Spinal cord (tissue), 10 donors: ENCODE measurements around the gene CYBA. TPM values are rescaled to one million over a fixed set of nuclear protein-coding genes. Genes with fewer than 3 reads are reported as not detected.
"Not testable (repeated sequence)": the region's sequence is repeated elsewhere in the genome, so short reads cannot be mapped to it uniquely, and the experiment has no call there.

Experiments used
- DNase-seq, 6 donors: peaks; one replicate each; pipeline versions ENCODE4 v3.0.0 to v3.0.0-alpha.2; 2013 to 2015; ENCODE audit warnings: low spot score in 6 of 6, low read depth in 4 of 6
- H3K27ac ChIP-seq: one replicate; pipeline ENCODE4 v1.5.1; 2013; ENCODE audit warnings: low read depth, low read length, control low read depth
- H3K27me3 ChIP-seq: one replicate; pipeline ENCODE4 v1.6.1; 2013; ENCODE audit warnings: low read length; ENCODE audit not compliant: control insufficient read depth, insufficient read depth
- H3K36me3 ChIP-seq: one replicate; pipeline ENCODE4 v1.6.1; 2013; ENCODE audit warnings: low read length; ENCODE audit not compliant: control insufficient read depth, insufficient read depth
- H3K4me1 ChIP-seq: one replicate; pipeline ENCODE4 v1.6.1; 2013; ENCODE audit warnings: low read length; ENCODE audit not compliant: control insufficient read depth, insufficient read depth
- H3K4me3 ChIP-seq: one replicate; pipeline ENCODE4 v1.5.1; 2013; ENCODE audit warnings: low read depth, low read length, control low read depth
- H3K9me3 ChIP-seq: one replicate; pipeline ENCODE4 v1.6.1; 2013; ENCODE audit warnings: low read length; ENCODE audit not compliant: control insufficient read depth, insufficient read depth
- WGBS: methylation state at CpG from one replicate; pipeline ENCODE4 v1.1.5; 2013; ENCODE audit warnings: missing lambda C conversion rate; ENCODE audit not compliant: insufficient coverage; 5-methylcytosine and 5-hydroxymethylcytosine counted together
- polyA plus RNA-seq, 2 donors: library from polyadenylated mRNA; unstranded; fragments of 120-200 nt; gene quantifications; one replicate each; pipeline ENCODE4 v1.2.1, GENCODE V29; 2013; ENCODE audit not compliant: insufficient read length in 2 of 2
- total RNA-seq, 2 donors: library from RNA; depleted of rRNA in 1 of 2; stranded (reverse); fragments of 120-200 nt in 1 of 2; fragments of >200 nt in 1 of 2; gene quantifications; one replicate each; pipeline versions ENCODE4 v1.2.3 to v1.2.4, GENCODE V29; 2013 to 2014
- donor health status: healthy.

CYBA gene
- total and polyA plus RNA-seq, 4 donors = 58.5 to 147 (median 67.1) TPM

DNA sequence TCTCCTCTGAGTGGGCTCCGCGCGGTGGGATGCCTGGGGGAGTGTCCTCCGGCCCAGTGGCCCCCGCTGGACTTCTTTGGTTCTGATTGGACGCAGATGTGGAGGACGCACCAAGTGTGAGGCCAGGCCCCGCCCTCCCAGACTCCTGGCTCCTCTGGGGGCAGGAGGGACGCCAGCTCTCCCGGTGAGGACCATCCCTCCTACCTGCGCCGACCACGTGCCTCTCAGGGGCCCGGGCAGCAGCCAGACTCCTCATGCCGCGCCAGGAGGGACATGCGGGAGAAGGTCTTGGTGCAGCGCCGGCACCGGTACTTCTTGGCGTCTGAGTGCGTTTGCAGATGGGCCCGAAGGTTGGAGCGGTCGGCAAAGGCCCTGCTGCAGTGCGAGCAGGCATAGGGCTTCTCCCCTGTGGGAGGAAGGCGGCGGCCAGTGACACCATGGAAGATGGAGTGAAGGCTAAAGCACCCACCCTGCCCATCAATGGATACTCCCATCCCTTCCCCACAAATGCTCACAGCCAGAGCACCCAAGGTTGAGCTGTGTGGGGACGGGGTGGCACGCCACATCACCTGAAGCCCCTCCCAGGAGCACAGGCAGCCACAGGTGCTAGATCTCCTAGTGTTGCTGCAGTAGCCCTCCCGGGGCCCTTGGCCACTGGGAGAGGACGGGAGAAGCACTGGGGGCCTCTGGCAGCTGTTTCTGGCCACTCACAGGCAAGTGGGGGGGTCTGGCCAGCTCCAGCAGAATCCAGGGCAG is 27.5 kb upstream of the CYBA start:
- Histone ChIP-seq H3K4me3 (no peak overlapping the region), H3K27ac (no peak overlapping the region)
- WGBS = 41% methylated on average over 26 of the region's 32 CpGs

DNA sequence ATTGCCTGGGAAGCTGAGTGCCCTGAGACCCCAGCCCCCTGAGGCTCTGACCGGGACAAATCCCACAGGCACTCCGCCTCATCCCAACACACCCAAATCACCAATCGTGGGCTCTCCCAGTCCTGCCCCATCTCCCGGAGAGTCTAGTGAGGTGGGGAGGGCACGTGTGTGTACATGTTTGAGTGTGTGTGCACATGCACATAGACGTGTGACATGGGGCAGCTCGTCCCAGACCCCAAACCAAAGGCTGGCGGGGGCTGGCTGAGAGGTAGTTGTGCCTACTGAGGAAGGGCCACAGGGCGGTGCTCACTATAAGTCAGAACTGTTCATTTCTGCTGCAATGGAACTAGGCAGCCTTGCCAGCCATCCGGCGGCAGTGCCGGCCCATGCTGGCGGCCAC is 26.9 kb upstream of the CYBA start:
- Histone ChIP-seq H3K36me3 (peaks cover 35% of the 10 kb centered on the region), H3K4me1 (peaks cover 16% of the 10 kb centered on the region), H3K27ac (no peak overlapping the region), H3K9me3 (no peaks in the 10 kb centered on the region), H3K27me3 (peaks cover 18% of the 10 kb centered on the region), H3K4me3 (no peak overlapping the region)
- DNase-seq = no peak
- WGBS = 47% methylated on average over 7 of the region's 13 CpGs

More for the DNA sequence above, 27.5 kb upstream of the CYBA start:
- Histone ChIP-seq H3K9me3 (no peaks in the 10 kb centered on the region), H3K4me1 (peaks cover 16% of the 10 kb centered on the region), H3K27me3 (peaks cover 18% of the 10 kb centered on the region), H3K36me3 (peaks cover 31% of the 10 kb centered on the region)
- DNase-seq = peak in 1 of 6 donors; percentile 9

DNA sequence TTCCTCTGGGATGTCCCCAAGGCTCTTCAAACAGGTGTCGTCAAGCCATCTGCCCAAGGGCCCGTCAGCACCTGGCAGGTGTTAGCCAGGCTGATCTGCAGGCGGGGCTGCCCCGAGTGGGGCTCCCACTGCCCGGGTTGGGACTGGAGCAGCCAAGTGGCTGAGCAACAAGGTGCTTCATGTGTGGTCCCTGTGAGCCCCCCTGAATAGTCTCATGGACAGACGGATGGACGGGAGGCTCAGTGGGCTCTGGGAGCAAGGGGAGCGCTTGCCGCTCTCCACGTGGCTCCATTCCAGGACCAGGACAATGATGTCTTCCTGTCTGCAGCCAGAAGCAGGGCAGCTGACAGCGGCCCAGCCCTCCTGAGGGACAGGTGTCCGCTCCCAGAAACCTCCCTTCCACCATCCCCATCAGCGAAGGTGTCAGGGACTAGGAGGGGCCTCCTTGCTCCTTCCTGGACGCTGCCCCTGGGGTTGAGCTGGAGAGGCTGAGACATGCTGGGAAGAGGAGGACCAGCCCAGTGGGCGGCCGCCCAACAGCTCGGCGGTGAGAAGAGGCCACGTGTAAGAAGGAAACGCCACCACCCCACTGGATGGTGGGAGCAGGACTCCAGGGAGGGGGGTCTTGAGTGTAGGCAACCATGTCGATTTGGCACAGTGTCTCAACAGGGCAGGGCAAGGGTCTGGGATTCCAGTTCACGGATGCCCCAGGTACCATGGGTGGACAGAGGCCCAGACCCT is 25.8 kb upstream of the CYBA start:
- Histone ChIP-seq H3K27me3 (peaks cover 15% of the 10 kb centered on the region), H3K27ac (no peak overlapping the region), H3K9me3 (no peaks in the 10 kb centered on the region), H3K36me3 (peaks cover 45% of the 10 kb centered on the region), H3K4me3 (no peak overlapping the region), H3K4me1 (peaks cover 11% of the 10 kb centered on the region)
- no peak for DNase-seq
- WGBS = 82% methylated on average over 19 of the region's 22 CpGs

DNA sequence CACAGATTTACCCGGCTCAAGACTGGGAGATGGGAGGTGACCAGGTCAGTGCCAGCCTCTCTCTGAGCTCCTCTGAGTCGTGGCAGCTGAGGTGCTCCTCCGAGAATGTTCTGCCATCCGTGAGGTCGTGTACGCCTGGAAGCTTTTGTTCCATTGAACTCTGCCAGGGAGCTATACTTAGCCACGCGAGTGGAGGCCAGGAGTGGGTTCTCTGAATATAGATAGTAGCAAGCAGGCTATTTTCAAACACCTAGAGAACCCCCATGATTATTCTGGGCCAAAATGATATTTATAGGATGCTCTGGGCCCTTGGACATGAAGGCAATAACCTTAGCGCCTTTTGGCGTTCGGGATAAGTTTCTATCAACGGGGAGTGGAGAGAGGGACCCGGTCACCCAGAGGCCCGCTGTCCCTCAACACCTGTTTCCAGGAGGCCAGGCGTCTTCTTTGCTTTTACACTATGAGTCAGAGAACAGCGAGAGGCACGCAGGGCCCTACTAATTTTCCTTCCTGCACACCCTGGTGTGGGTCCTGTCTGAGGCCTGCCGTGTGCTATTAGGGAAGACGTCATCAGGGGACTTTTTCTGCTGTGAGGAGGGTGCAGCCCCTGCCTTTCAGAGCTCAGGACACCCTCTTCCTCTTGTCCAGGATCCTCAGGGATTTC is 23.0 kb upstream of the CYBA start:
- WGBS = 91% methylated on average over 15 of the region's 19 CpGs
- Histone ChIP-seq H3K4me1 (peaks cover 6% of the 10 kb centered on the region), H3K27me3 (peaks cover 8% of the 10 kb centered on the region), H3K4me3 (no peak overlapping the region), H3K36me3 (peaks cover 48% of the 10 kb centered on the region), H3K27ac (no peak overlapping the region), H3K9me3 (no peaks in the 10 kb centered on the region)
- DNase-seq = no peak

DNA sequence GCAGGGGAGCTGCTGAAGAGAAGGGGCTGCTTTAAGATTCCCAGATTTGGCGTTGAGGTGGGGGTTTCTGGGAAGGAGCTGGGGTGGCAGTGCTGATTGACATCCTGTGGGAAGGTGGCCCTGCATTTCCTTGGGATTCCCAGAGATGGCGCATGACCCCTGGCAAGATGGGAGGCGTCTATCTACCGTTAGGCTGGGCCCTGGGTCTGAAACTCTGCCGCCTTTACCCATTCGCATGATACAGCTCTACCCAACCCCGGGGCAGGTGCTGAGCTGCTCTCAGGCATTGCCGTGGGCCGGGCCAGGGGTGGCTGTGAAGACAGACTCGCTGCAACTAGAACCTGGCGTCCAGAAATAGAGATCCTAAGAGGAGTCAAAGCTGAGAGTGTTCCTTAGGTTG is 21.9 kb upstream of the CYBA start:
- Histone ChIP-seq H3K27ac (no peak overlapping the region), H3K36me3 (peaks cover 51% of the 10 kb centered on the region), H3K9me3 (no peaks in the 10 kb centered on the region), H3K4me3 (no peak overlapping the region), H3K4me1 (no peaks in the 10 kb centered on the region), H3K27me3 (peaks cover 2% of the 10 kb centered on the region)
- no peak for DNase-seq
- 33% methylated on average over 11 of the region's 11 CpGs for WGBS

DNA sequence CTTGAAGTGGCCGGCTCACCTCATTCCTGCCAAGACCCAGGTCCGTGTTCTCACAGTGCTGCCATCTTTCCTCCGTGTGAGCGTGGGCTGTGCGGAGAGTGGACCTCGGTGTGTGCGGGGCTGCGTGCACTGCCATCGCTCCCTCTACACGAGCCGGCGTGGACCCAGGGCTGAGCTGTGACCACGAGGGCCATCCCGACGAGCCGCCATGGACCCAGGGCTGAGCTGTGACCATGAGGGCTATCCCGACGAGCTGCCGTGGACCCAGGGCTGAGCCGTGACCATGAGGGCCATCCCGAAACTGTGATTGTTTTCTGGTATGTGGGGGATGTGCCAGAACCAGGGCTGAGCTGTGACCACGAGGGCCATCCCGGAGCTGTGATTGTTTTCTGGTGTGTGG is 21.0 kb upstream of the CYBA start:
- WGBS = 89% methylated on average over 23 of the region's 23 CpGs
- H3K9me3 ChIP-seq = no peaks in the 10 kb centered on the region
- peaks cover 54% of the 10 kb centered on the region for H3K36me3 ChIP-seq

DNA sequence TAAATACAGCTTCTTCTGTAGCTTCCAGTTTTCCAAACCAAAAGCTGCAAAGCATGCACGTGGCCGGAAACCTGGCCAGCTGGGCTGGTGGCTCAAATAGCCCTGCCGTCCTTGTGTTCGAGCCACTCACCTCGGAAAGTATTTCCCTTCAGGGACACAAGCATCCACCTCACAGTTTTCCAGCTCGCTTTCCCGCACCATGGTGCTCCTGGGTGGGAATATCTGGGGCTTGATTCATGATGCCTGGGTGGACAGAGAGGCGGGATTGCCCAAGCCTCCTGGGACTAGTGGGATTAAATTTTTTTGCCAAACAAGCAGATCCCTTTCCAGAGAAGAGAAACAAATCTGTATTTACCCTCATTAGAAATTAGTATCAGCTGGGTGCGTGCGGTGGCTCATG is 19.1 kb upstream of the CYBA start:
- peaks cover 42% of the 10 kb centered on the region for H3K36me3 ChIP-seq
- no peak overlapping the region for H3K4me3 ChIP-seq
- 92% methylated on average over 7 of the region's 10 CpGs for WGBS
- H3K9me3 ChIP-seq = no peaks in the 10 kb centered on the region
- no peaks in the 10 kb centered on the region for H3K27me3 ChIP-seq
- H3K27ac ChIP-seq = no peak overlapping the region
- H3K4me1 ChIP-seq = no peaks in the 10 kb centered on the region
- no peak for DNase-seq

More for the DNA sequence above, 21.0 kb upstream of the CYBA start:
- no peaks in the 10 kb centered on the region for H3K4me1 ChIP-seq
- no peaks in the 10 kb centered on the region for H3K27me3 ChIP-seq
- H3K4me3 ChIP-seq = no peak overlapping the region
- H3K27ac ChIP-seq = no peak overlapping the region
- no peak for DNase-seq

DNA sequence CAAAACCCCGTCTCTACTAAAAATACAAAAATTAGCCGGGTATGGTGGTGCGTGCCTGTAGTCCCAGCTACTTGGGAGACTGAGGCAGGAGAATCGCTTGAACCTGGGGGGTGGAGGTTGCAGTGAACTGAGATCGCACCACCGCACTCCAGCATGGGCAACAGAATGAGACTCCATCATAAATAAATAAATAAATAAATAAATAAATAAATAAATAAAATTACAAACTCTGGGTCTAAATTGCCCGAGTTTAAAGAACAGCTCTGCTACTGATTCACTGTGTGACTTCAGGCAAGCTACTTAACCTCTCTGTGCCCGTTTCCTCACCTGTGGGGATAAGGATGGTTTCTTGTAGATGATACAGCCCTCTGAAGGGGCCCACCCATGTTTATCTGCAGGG is 18.6 kb upstream of the CYBA start:
- not testable (repeated sequence) for H3K27me3 ChIP-seq, H3K9me3 ChIP-seq, DNase-seq, H3K4me3 ChIP-seq, H3K27ac ChIP-seq, H3K4me1 ChIP-seq
- 100% methylated on average over 1 of the region's 8 CpGs for WGBS
- peaks cover 39% of the 10 kb centered on the region for H3K36me3 ChIP-seq

DNA sequence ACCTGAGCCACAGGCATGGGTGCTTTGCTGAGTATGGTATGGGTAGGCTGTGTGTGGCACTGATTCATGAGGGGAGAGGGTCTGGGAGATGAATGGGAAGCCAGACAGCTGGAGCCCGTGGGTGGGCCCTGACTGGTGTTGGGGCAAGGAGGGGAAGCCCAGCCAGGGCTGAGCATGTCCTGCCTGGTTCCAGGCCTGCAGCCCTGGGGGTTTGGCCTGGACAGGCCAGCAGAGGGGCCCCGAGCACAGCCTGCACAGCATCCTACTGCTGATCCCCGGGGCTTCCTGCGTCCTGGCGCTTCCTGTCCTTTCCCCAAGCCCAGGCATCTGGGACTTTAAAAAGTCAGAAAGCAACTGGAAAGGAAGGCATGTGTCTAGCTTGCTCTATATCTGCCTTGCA is 16.6 kb upstream of the CYBA start:
- Histone ChIP-seq H3K36me3 (peaks cover 23% of the 10 kb centered on the region), H3K4me1 (peaks cover 9% of the 10 kb centered on the region), H3K27me3 (no peaks in the 10 kb centered on the region), H3K9me3 (no peaks in the 10 kb centered on the region), H3K27ac (no peak overlapping the region), H3K4me3 (no peak overlapping the region)
- DNase-seq = no peak
- WGBS = 62% methylated on average over 5 of the region's 5 CpGs
